Erythroblast (primary cell): ENCODE results near the gene DMKN.

ENCODE experiments used
- DNase-seq, 2 experiments: peaks; one replicate each; lab custom pipeline; 2025; lab: John Stamatoyannopoulos, UW
- GATA1 ChIP-seq: IDR thresholded peaks from 2 replicates; pipeline ENCODE4 v1.6.1; 2011; ENCODE audit warnings: low read depth, mild to moderate bottlenecking, control low read depth, low read length, moderate library complexity
- POLR2A ChIP-seq: IDR thresholded peaks from 2 replicates; pipeline ENCODE4 v1.6.1; 2011; ENCODE audit warnings: mild to moderate bottlenecking, low read length

Gene DMKN

GRCh38 chr19:35543280-35544109, 30.0 kb upstream of the DMKN start:
- no peak for DNase-seq
- no peak for TF ChIP-seq POLR2A
- TF ChIP-seq GATA1: no peak

DNA sequence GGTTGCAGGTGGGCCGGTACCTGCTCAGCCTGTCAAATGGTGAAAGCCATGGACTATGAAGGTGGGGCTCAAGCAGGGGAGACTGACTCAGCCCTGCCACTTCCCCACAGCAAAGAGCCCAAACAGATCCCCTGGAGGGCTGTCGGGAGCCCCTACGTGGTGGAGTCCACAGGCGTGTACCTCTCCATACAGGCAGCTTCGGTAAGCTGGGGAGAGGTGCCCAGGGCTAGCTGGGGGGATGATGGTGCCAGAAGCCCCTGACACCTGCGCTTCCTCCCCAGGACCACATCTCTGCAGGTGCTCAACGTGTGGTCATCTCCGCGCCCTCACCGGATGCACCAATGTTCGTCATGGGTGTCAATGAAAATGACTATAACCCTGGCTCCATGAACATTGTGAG, 28.8 kb upstream of the DMKN start:
- no peak for DNase-seq
- TF ChIP-seq POLR2A (no peak), GATA1 (no peak)

- no peak for DNase-seq
- no peak for TF ChIP-seq GATA1
- TF ChIP-seq POLR2A: no peak
Measured at GRCh38 chr19:35540356-35540927, 27.0 kb upstream of the DMKN start.

DNA sequence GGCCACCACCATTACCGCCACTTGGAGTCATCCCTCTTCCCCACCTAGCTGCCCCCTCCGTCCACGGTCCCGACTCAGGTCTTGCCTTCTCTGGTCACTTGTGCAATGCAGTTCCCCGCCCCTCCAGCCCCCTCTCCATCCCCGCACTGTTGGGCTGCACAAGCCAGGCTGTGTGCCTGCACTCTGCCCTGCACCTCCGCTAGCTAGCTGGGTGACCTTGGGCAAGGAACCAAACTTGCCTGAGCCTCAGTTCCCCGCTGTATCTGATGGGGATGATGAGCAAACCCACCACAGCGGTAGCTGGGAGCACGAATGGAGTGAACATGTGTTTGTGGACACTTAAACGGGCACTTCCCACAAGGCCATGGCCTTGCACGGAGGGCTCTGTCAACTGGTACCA, 26.4 kb upstream of the DMKN start:
- TF ChIP-seq POLR2A (no peak), GATA1 (no peak)
- DNase-seq: no peak

DNA sequence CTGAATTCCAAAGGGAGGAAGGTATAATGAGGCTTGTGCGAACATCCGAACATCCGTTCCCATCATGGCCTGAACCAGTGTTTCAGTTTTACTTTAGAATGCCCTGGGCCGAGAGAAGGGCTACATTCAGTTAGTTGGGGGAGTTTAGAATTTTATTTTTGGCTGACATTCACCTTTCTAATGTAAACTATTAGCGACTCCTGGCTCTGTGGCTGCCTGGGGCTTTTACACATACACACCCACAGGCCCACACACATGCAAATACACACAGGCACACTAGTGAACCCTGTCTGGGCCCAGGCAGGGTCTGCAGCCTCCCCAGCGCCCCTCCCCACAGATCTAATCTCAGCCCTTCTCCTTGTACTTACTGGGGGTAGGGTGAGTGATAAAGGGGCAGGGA, 25.9 kb upstream of the DMKN start:
- DNase-seq: no peak
- TF ChIP-seq GATA1 (no peak), POLR2A (no peak)

GRCh38 chr19:35534803-35535480, 21.5 kb upstream of the DMKN start:
- no peak for DNase-seq
- TF ChIP-seq POLR2A (no peak), GATA1 (no peak)

GRCh38 chr19:35533822-35534392, 20.5 kb upstream of the DMKN start:
- DNase-seq: no peak

DNA sequence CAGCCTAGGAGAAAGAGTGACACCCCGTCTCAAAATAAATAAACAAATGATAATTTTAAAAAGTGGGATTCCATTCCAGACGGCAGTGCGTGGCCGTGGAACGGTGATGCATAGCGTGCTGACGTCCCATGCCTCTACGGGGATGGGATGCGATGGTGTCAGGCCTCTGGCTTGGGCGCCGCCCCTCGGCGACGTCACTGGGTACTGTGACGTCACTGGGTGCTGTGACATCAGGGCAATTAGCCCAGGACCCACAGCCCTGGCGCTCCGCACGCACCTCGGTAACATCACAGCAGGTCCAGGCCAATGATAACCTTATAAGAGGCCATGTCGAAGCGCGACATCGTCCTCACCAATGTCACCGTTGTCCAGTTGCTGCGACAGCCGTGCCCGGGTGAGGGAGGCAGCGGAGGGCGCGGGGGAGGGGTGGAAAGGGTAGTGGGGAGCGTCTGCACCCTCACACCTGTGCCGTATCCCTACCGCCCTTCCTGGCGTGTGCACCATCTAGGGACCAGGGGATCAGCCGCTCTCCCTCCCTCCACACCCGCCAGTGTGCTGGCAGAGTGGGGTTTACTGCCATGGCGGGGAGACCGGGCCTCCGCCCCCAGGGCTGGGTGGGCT, 19.9 kb upstream of the DMKN start, which contains the start of gene GAPDHS:
Gene GAPDHS (plus strand): TSS at position 256 of the 621 bp plus-strand sequence. CDS start 72 bp downstream, at position 328.
- no peak for DNase-seq
- TF ChIP-seq POLR2A (no peak), GATA1 (no peak)

More at GRCh38 chr19:35533822-35534392, 20.5 kb upstream of the DMKN start:
- TF ChIP-seq POLR2A: no peak
- TF ChIP-seq GATA1: no peak

GRCh38 chr19:35531291-35531690, 17.8 kb upstream of the DMKN start:
- no peak for DNase-seq
- no peak for TF ChIP-seq POLR2A
- TF ChIP-seq GATA1: no peak

- no peak for DNase-seq
- TF ChIP-seq GATA1: no peak
- no peak for TF ChIP-seq POLR2A
Measured at GRCh38 chr19:35529241-35530218, 16.1 kb upstream of the DMKN start.

GRCh38 chr19:35528218-35529038, 15.0 kb upstream of the DMKN start, which contains the start of gene SBSN:
Gene SBSN, minus strand, starts transcription at chr19:35528311. Its CDS starts 30 bp downstream, at chr19:35528281.
- no peak for TF ChIP-seq POLR2A
- no peak for TF ChIP-seq GATA1
- DNase-seq: no peak

DNA sequence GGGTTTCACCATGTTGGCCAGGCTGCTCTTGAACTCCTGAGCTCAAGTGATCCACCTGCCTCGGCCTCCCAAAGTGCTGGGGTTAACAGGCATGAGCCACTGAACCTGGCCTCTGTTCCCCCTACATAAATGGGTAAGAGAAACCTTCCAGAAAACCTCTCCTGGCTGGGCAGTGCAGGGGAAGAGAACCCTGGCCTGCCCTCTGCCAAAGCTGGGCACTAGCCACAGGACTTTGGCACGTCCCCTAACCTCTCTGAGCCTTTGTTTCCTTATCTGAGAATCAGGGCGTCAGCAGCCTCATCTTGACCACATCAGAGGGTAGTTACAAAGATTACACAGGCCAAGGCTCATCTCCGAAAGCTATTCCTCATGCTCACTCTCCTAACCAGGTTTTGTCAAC, 12.4 kb upstream of the DMKN start:
- no peak for TF ChIP-seq GATA1
- no peak for TF ChIP-seq POLR2A

More for the DNA sequence above, 12.4 kb upstream of the DMKN start:
- no peak for DNase-seq
